ENCODE results near the gene CT55.
"Not testable (repeated sequence)": the region's sequence is repeated elsewhere in the genome, so short reads cannot be mapped to it uniquely, and the experiment has no call there.

The CT55 gene

DNA sequence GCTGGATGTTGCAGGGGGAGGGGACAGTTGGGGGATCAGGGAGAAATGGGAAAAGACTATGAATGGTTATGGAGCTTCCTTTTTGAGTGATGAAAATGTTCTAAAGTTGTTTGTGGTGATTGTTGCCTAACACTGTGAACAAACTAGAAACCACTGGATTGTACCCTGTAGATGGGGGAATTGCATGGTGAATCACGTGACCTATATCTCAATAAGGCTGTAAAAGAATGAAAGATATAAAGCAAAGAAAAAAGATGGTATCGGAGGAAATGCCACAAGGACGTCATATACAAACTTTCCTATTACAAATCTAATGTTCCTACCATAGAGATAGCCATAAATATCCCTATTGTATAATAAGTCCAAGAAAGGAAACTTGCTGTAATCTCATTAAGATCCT lies 20.6 kb upstream of the CT55 start:
- H3K27ac ChIP-seq: no peak overlapping the region
- no peaks in the 10 kb centered on the region for H3K4me1 ChIP-seq (ENCODE audit: control insufficient read depth in 1 of 2, insufficient read depth in 1 of 2, low read depth in 1 of 2, low read length in 1 of 2)
- H3K9me3 ChIP-seq: no peaks in the 10 kb centered on the region
- H3K4me3 ChIP-seq (ENCODE audit: low read depth in 1 of 2, low read length in 1 of 2): no peak overlapping the region
- no peaks in the 10 kb centered on the region for H3K27me3 ChIP-seq
- no peaks in the 10 kb centered on the region for H3K36me3 ChIP-seq
- TF ChIP-seq, protein P1, sequence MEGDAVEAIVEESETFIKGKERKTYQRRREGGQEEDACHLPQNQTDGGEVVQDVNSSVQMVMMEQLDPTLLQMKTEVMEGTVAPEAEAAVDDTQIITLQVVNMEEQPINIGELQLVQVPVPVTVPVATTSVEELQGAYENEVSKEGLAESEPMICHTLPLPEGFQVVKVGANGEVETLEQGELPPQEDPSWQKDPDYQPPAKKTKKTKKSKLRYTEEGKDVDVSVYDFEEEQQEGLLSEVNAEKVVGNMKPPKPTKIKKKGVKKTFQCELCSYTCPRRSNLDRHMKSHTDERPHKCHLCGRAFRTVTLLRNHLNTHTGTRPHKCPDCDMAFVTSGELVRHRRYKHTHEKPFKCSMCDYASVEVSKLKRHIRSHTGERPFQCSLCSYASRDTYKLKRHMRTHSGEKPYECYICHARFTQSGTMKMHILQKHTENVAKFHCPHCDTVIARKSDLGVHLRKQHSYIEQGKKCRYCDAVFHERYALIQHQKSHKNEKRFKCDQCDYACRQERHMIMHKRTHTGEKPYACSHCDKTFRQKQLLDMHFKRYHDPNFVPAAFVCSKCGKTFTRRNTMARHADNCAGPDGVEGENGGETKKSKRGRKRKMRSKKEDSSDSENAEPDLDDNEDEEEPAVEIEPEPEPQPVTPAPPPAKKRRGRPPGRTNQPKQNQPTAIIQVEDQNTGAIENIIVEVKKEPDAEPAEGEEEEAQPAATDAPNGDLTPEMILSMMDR (IDR thresholded peaks at IDR 0.05): no peak

DNA sequence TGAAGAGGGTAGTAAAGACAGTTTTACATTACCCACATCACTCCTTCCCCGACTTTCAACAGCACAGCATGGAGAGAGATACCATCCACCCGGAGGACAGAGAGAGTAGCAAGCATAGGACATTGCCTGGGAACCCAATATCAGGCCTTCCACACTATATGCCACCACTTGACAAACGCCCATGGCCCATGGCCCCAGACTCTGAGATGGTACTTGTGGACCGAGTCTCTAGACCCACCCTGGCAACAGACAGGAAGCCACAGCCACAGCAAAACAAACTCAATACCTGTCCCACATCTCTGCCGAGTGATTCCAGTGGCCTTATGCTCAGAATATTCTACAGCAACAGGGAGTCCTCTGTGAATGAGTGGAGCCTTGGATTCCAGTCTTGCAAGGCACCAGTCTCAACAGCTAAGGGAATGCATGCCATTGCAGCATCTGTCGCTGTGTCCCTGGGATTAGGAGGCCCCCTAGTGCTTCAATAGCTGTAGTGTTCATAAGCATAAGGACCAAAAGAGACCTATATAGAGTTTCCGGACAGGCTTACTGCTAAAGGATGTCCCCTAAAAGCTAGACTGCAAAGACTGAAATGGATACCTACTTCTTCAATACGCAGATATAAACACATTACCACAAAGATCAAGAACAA lies 14.7 kb upstream of the CT55 start:
- Histone ChIP-seq H3K4me1 (ENCODE audit: control insufficient read depth in 1 of 2, insufficient read depth in 1 of 2, low read depth in 1 of 2, low read length in 1 of 2) (no peaks in the 10 kb centered on the region), H3K27me3 (peaks cover 5% of the 10 kb centered on the region), H3K36me3 (no peaks in the 10 kb centered on the region), H3K27ac (no peak overlapping the region), H3K9me3 (no peaks in the 10 kb centered on the region), H3K4me3 (ENCODE audit: low read depth in 1 of 2, low read length in 1 of 2) (no peak overlapping the region)
- TF ChIP-seq, protein P1 (IDR thresholded peaks at IDR 0.05): no peak

DNA sequence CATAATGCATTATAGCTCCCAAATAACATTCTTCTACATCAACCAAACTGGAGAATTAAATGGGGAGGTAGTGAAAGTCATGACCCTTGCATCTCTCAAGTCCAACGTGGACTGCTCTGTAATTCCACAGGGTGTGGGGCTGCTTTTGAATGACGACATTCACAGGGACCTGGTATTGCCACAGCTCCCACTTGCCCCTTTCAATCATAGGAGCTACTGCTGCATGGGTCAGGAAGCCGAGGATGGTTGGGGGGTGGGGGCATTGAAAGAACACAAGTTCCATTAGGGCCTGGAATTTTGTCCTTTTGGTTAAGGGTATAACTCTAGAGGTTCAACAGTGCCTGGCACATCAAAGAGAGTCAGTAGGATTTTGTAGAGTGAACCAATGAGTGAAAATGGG lies 7.4 kb upstream of the CT55 start:
- H3K9me3 ChIP-seq: no peaks in the 10 kb centered on the region
- H3K4me3 ChIP-seq (ENCODE audit: low read depth in 1 of 2, low read length in 1 of 2): no peak overlapping the region
- TF ChIP-seq, protein P1 (IDR thresholded peaks at IDR 0.05): no peak
- H3K27ac ChIP-seq: no peak overlapping the region
- H3K27me3 ChIP-seq: peaks cover 4% of the 10 kb centered on the region
- no peaks in the 10 kb centered on the region for H3K36me3 ChIP-seq
- H3K4me1 ChIP-seq (ENCODE audit: control insufficient read depth in 1 of 2, insufficient read depth in 1 of 2, low read depth in 1 of 2, low read length in 1 of 2): no peaks in the 10 kb centered on the region

DNA sequence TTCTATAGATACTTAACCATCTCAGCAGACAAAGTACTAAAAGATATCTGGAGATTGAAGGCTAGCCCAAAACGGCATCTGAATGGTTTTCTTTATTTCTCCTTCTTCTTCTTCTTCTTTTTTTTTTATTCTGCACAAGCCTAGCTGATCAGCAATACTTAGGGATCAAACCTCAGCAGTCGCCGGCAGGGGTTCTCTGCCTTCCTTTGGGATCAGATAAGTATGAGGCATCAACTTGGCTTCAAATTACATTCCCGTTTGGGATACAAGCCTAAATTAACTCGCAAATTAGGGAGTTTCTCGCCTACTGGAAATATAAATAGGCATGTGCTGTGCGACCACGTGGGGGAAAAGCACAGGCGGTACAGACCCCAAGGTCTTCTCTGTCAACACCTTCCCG lies 730 bp downstream of the CT55 start:
- TF ChIP-seq, protein P1 (IDR thresholded peaks at IDR 0.05): no peak
- Histone ChIP-seq H3K4me3 (ENCODE audit: low read depth in 1 of 2, low read length in 1 of 2) (no peak overlapping the region), H3K27ac (no peak overlapping the region), H3K36me3 (no peaks in the 10 kb centered on the region), H3K27me3 (peaks cover 2% of the 10 kb centered on the region), H3K9me3 (no peaks in the 10 kb centered on the region), H3K4me1 (ENCODE audit: control insufficient read depth in 1 of 2, insufficient read depth in 1 of 2, low read depth in 1 of 2, low read length in 1 of 2) (no peaks in the 10 kb centered on the region)

DNA sequence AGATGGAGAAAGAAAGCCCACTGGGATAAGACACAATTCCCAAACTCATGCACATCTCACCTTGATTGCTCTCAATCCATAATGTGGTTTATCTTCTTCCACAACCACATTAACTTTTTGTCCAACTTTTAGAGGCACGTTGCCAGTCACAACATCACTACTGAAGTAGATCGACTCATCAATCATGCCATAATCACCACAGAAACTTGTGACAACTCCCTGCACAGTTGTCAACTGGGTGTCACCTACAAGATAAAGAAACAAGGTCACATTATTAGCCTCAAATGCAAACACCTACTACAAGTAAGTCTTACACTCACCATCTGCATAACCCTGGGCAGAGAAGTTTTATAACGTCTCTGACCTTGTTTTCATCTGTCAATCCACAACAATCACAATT lies 1.7 kb downstream of the CT55 start:
- H3K4me1 ChIP-seq (ENCODE audit: control insufficient read depth in 1 of 2, insufficient read depth in 1 of 2, low read depth in 1 of 2, low read length in 1 of 2); H3K27ac ChIP-seq; H3K27me3 ChIP-seq: not testable (repeated sequence)

DNA sequence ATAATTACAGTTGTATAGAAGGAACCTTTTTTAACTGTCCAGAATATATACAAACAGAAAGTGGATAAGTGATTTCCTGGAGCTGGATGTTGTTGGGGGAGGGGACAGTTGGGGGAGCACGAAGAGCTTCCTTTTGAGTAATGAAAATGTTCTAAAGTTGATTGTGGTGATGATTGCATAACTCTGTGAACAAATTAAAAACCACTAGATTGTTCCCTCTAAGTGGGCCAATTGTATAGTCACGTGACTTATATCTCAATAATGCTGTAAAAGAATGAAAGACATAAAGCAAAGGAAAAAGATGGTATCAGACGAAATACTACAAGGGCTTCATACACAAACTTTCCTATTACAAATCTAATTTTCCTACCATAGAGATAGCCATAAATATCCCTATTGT lies 2.7 kb downstream of the CT55 start:
- TF ChIP-seq, protein P1 (IDR thresholded peaks at IDR 0.05): no peak
- Histone ChIP-seq H3K4me3 (ENCODE audit: low read depth in 1 of 2, low read length in 1 of 2) (no peak overlapping the region), H3K9me3 (no peaks in the 10 kb centered on the region), H3K36me3 (no peaks in the 10 kb centered on the region), H3K27me3 (no peaks in the 10 kb centered on the region), H3K27ac (no peak overlapping the region), H3K4me1 (ENCODE audit: control insufficient read depth in 1 of 2, insufficient read depth in 1 of 2, low read depth in 1 of 2, low read length in 1 of 2) (no peaks in the 10 kb centered on the region)

More for the DNA sequence above, 1.7 kb downstream of the CT55 start:
- not testable (repeated sequence) for H3K4me3 ChIP-seq (ENCODE audit: low read depth in 1 of 2, low read length in 1 of 2); H3K9me3 ChIP-seq; H3K36me3 ChIP-seq

DNA sequence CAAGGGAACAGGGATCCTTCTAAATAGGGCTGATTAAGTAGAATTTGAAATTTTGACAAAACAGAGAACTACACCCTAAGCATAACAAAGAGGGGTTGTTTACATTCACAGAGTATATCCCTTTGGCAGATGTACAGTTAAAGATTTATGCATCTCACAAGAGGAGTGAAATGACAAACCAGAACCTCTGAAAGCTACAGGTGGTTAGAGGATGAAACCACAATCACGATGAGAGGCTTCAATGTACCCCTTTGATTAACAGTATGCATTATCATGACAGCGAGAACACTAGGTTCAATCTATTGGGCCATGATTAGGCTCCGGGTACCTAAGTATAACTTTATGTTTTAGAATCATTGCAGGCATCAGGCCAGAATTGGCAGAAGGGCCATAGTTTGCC lies 16.5 kb downstream of the CT55 start:
- not testable (repeated sequence) for H3K27ac ChIP-seq; H3K4me1 ChIP-seq (ENCODE audit: control insufficient read depth in 1 of 2, insufficient read depth in 1 of 2, low read depth in 1 of 2, low read length in 1 of 2); H3K9me3 ChIP-seq; H3K4me3 ChIP-seq (ENCODE audit: low read depth in 1 of 2, low read length in 1 of 2); H3K27me3 ChIP-seq; H3K36me3 ChIP-seq

DNA sequence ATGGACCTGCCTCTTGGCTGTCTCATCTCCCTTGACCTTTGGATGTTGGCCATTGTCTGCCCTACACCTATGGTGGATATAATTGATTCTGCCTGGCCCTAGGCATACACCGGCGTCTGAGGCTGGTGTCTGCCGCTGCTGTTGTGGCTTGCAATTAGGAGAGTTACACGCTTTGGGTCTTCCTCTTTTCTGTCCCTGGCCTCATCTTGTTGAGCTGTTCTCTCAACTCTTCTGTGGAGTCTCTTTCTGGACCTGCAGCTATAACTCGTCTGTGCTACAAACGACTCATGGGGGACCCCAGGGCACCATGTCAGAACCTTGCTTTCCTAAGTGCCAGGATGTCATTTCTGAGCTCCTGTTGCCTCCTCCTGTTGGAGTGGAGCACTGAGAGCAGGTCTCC lies 45.1 kb downstream of the CT55 start:
- not testable (repeated sequence) for H3K4me1 ChIP-seq (ENCODE audit: control insufficient read depth in 1 of 2, insufficient read depth in 1 of 2, low read depth in 1 of 2, low read length in 1 of 2); H3K4me3 ChIP-seq (ENCODE audit: low read depth in 1 of 2, low read length in 1 of 2); H3K9me3 ChIP-seq; H3K36me3 ChIP-seq; H3K27ac ChIP-seq; H3K27me3 ChIP-seq

DNA sequence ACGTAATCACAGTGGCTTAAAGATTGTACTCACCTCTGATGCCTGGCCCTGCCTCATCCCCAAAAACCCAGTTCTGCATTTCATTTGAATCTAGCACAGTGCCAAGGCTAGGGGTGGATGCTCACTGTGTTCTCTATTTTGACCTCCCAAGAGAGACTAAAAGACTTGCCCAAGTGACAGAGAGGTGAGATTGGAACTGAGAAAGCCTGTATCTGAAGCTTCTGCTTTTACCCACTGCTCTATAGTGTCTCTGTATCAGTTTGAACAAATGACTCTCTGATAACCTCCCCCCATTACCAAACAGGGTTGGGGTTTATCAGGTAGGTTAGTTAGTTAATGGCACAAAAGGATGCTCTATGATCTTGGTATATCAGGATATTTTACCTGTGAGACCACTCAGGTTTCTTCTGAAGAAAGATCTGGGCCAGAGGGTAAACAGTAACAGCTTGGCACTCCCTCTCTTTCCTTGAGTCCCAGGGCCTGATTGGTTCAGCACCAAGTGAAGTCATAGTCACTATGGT lies 51.1 kb downstream of the CT55 start, which contains the start of gene ETDB:
Gene ETDB, minus strand, starts transcription at position 471 of the 521 bp plus-strand sequence. CDS start 1,265 bp downstream, outside the sequence.
- H3K36me3 ChIP-seq; H3K4me1 ChIP-seq (ENCODE audit: control insufficient read depth in 1 of 2, insufficient read depth in 1 of 2, low read depth in 1 of 2, low read length in 1 of 2); H3K27ac ChIP-seq: not testable (repeated sequence)

More for the DNA sequence above, 51.1 kb downstream of the CT55 start, which contains the start of gene ETDB:
- H3K27me3 ChIP-seq; H3K9me3 ChIP-seq; H3K4me3 ChIP-seq (ENCODE audit: low read depth in 1 of 2, low read length in 1 of 2): not testable (repeated sequence)
